ENCODE results near the gene ZNF334.

ZNF334 gene

GRCh38 chr20:46483879-46484278 is 29.5 kb downstream of the ZNF334 start:
- TF ChIP-seq POLR2AphosphoS5 (IDR thresholded peaks at IDR 0.05; ENCODE audit: low read depth, low read length) (no peak), FOXP2 (optimal IDR thresholded peaks at IDR 0.05; ENCODE audit: borderline replicate concordance, extremely low read depth, extremely low read length, insufficient read depth) (no peak), TAF1 (IDR thresholded peaks at IDR 0.05; ENCODE audit: borderline replicate concordance, insufficient read depth, low read length) (no peak), SIN3A (IDR thresholded peaks at IDR 0.05; ENCODE audit: borderline replicate concordance, insufficient read depth, low read length) (no peak), REST (IDR thresholded peaks at IDR 0.05; ENCODE audit: insufficient read depth in 1 of 2, low read depth in 2 of 2, low read length in 2 of 2) (no peak)

- TF ChIP-seq FOXP2 (optimal IDR thresholded peaks at IDR 0.05; ENCODE audit: borderline replicate concordance, extremely low read depth, extremely low read length, insufficient read depth) (no peak), SIN3A (IDR thresholded peaks at IDR 0.05; ENCODE audit: borderline replicate concordance, insufficient read depth, low read length) (no peak), TAF1 (IDR thresholded peaks at IDR 0.05; ENCODE audit: borderline replicate concordance, insufficient read depth, low read length) (no peak), POLR2AphosphoS5 (IDR thresholded peaks at IDR 0.05; ENCODE audit: low read depth, low read length) (no peak), REST (IDR thresholded peaks at IDR 0.05; ENCODE audit: insufficient read depth in 1 of 2, low read depth in 2 of 2, low read length in 2 of 2) (no peak)
Measured at GRCh38 chr20:46482864-46483263, 30.5 kb downstream of the ZNF334 start.

GRCh38 chr20:46477640-46478039 is 35.7 kb downstream of the ZNF334 start:
- TF ChIP-seq FOXP2 (optimal IDR thresholded peaks at IDR 0.05; ENCODE audit: borderline replicate concordance, extremely low read depth, extremely low read length, insufficient read depth) (no peak), SIN3A (IDR thresholded peaks at IDR 0.05; ENCODE audit: borderline replicate concordance, insufficient read depth, low read length) (no peak), TAF1 (IDR thresholded peaks at IDR 0.05; ENCODE audit: borderline replicate concordance, insufficient read depth, low read length) (no peak), POLR2AphosphoS5 (IDR thresholded peaks at IDR 0.05; ENCODE audit: low read depth, low read length) (no peak), REST (IDR thresholded peaks at IDR 0.05; ENCODE audit: insufficient read depth in 1 of 2, low read depth in 2 of 2, low read length in 2 of 2) (no peak)

GRCh38 chr20:46477225-46477624 is 36.1 kb downstream of the ZNF334 start:
- TF ChIP-seq POLR2AphosphoS5 (IDR thresholded peaks at IDR 0.05; ENCODE audit: low read depth, low read length) (no peak), REST (IDR thresholded peaks at IDR 0.05; ENCODE audit: insufficient read depth in 1 of 2, low read depth in 2 of 2, low read length in 2 of 2) (no peak), TAF1 (IDR thresholded peaks at IDR 0.05; ENCODE audit: borderline replicate concordance, insufficient read depth, low read length) (no peak), FOXP2 (optimal IDR thresholded peaks at IDR 0.05; ENCODE audit: borderline replicate concordance, extremely low read depth, extremely low read length, insufficient read depth) (no peak), SIN3A (IDR thresholded peaks at IDR 0.05; ENCODE audit: borderline replicate concordance, insufficient read depth, low read length) (no peak)

DNA sequence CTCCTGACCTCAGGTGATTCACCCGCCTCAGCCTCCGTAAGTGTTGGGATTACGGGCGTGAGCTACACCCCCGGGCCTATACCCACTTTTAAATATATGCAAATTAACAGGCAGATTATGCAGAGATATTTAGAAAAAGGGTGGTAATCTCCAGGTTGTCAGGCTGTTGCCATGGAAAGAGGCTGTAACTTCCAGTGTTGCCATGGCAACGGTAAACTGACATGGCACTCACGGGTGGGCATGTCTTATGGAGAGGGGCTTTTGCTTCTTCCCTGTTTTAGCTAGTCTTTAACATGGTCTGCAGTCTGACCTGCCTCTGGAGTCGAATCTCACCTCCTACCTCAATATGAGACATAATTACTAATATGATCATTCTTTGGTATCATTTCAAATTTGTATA is 44.9 kb downstream of the ZNF334 start:
- TF ChIP-seq TAF1 (IDR thresholded peaks at IDR 0.05; ENCODE audit: borderline replicate concordance, insufficient read depth, low read length) (no peak), FOXP2 (optimal IDR thresholded peaks at IDR 0.05; ENCODE audit: borderline replicate concordance, extremely low read depth, extremely low read length, insufficient read depth) (no peak), SIN3A (IDR thresholded peaks at IDR 0.05; ENCODE audit: borderline replicate concordance, insufficient read depth, low read length) (no peak), REST (IDR thresholded peaks at IDR 0.05; ENCODE audit: insufficient read depth in 1 of 2, low read depth in 2 of 2, low read length in 2 of 2) (no peak), POLR2AphosphoS5 (IDR thresholded peaks at IDR 0.05; ENCODE audit: low read depth, low read length) (no peak)
